HG03439 (cell line): ENCODE results near the gene FIBP.
A peak's percentile ranks its signal among the peaks of the same experiment; 100 is the strongest.

Source experiments
- ATAC-seq: cut with Tn5 transposase; IDR thresholded peaks from one replicate; pipeline ENCODE4 v1.9.1; 2021; ENCODE audit warnings: mild to moderate bottlenecking, moderate library complexity; ENCODE audit not compliant: unreplicated experiment

Gene FIBP

DNA sequence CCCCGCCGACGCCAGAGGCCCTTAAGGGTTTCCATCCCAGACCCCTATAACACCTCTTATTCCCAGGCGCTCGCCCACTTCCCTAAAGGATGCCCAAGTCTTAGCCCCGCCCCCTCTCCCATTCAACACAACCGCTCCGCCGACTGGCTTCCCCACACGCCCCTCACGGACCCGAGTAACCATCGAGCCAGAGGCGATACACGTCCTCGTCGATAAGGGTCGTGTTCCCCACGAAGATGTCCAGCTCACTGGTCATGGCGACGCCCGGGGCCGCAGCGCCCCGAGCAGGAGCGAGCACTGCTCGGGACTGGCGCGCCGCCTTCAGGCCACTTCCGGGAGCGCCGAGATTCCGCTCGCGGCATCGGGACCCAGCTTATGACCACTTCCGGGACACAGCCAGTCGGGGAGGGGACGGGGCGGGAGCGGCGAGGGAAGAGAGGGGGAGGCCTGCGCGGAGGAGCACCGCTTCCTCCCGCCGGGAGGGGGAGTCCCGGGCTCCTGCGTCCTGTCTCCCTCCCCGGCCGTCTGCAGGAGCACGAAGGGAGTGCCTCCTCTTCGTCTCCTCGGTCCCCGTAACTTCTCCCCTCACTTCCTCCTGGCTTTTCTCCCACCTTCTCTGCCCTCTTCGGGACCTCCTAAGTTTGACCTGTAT is at the start of gene FIBP:
TSS of gene FIBP (minus strand) at position 309 of the 652 bp plus-strand sequence. CDS start at position 256, 53 bp downstream.
- ATAC-seq, result peak; percentile 38

DNA sequence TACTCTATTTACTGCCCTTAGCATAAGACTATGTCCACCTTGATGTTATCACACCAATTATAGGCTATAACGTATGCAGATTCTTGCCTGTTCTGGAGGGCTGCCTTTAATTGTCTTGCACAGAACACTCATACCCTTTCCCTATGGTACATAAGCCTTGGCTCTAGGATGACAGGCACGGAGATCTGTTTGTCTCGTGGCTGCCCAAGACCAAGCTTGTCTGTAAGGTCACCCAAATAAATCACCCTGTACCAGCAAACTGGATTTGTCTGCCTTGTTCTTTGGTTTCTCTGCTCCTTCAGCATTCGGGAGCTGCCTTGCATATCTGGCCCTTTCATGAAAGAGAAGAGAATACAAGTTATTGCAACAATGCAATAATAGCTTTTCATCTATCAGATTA is 49.5 kb upstream of the FIBP start:
- no peak for ATAC-seq

DNA sequence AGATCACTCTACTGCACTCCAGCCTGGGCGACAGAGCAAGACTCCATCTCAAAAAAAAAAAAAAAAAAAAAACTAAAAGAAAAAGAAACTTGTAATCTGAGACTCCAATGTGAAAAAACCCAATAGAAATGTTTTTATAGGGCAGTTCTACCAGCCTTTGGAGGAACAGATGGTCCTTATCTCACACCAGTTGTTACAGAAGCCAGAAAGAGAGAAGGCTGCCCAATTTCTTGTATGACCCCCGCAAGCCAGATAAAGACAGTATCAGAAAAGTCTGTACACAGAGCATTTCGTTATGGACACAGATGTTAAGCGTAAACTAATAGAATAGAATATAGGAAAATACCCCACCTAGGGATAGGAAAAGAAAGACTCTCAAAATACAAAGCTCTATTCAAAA is 45.7 kb upstream of the FIBP start:
- no peak for ATAC-seq

DNA sequence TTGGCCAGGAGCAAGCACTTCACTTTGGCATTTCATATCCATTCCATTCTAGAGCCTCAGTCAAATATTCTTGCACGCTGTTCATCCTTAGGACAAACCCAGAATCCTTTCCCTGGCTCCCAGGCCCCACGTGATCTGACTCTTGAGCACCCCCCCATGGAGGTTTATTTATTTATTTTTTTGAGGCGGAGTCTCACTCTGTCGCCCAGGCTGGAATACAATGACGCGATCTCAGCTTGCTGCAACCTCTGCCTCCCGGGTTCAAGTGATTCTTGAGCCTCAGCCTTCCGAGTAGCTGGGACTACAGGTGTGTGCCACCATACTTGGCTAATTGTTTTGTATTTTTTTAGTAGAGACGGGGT is 44.3 kb upstream of the FIBP start:
- ATAC-seq, result no peak

DNA sequence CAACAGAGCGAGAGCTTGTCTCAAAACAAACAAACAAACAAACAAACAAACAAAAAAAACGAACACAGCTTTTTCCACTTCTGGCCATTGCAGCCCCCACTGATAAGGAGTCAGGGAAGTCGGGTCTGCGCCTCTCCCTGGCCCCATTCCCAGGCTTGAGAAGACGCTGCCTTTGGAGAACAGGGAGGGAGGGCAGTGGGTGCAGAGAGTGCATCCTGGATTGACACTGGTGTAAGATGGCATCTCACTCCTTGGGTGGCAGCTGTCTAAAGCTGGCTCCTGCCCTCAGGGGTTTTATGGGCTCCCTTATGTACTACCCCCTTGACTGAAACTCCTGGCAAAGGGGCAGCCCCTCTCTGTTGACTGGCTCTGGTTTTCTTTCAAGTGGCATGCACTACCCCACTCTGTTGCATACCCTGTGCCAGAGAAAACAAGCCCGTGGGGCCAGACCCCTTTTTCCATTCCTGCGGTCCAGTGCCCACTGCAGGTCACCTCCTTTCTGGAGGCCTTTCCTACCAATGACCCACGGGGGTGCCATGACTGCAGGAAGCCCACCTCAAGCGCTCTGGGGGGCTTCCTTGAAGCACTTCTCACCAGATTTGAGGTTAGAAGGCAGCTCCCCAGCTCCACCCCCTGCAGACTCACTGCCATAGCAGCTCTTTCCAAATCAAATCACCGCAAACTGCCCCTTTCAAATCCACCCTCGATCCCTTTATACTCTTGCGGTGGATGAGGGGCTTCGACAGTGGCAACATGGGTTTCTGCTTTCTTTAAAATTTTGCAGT is 43.7 kb upstream of the FIBP start:
- ATAC-seq, result no peak

DNA sequence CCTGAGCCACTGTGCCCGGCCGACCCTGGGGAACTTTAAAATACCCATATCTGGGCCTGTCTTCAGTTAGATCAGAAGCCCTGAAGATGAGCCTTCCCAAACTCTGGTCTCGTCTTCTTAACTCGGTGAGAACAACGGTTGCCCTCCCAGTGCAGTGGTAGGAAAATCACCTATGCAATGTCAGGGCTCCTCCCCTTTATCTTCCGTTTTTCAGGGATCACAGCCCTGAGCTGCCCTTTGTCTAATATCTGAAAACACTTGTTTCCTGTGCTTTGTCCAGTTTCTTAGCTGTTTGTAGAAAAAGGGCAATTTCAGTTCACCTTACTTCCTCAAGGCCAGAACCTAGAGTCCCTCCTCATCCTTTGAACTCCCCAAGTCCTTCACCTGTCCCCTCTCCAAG is 40.4 kb upstream of the FIBP start:
- no peak for ATAC-seq

DNA sequence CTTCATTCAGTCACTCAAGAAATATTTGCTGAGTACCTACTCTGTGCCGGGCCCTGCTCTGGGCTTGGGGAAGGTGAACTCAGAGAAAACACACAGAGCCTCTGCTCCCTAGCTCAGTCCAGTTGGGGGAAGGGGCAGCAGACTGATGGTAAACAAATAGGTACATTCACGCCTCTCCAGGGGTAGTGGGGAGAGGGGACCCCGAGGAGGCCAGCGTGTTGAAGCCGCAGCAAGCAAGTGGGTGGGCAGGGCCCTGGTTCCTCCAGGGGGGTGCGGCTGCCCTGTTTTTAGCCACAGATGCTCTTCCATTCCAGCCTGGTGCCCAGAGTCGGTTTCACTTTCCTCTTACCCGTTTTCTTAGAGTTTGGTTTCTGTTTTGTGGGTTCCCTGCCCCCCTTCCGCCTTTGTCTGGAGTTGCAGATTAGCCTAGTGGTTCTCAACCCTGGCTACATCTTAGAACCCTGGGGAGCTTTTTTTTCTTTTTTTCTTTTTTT is 39.7 kb upstream of the FIBP start:
- ATAC-seq, result peak; percentile 70

DNA sequence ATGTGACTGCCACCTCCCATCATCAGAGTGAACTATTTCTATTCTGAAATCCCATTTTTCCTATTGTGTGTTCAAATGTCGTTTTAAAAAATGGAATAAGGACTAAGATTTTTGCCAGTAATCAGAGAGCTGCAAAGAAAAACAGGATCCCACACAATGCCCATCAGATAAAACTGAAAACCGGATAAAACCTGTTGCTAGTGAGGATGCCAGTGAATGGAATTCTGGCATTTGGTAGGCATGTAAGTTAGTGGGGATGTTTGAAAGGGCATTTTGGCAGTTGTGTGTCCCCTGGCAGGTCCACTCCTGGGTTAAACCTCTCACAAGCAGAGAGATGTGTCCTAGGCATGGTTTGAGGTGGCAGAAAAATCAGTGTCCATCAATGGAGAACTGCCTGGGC is 37.1 kb upstream of the FIBP start:
- no peak for ATAC-seq

DNA sequence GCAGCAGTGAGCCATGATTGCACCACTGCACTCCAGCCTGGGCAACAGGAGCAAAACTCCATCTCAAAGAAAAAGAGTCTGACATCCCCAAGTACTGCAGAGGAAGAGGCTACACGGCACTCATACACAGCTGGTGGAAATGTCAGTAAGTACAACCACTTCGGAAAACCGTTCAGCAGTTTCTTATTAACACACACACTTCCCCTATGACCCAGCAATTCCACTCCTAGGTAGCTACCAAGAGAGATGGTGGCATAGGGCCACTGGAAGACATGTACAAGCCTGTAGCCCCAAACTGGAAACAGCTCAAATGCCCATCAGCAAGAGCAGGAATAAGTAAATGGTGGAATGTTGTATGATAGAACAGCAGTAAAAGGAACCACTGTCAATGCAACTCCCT is 34.3 kb upstream of the FIBP start:
- ATAC-seq, result no peak

DNA sequence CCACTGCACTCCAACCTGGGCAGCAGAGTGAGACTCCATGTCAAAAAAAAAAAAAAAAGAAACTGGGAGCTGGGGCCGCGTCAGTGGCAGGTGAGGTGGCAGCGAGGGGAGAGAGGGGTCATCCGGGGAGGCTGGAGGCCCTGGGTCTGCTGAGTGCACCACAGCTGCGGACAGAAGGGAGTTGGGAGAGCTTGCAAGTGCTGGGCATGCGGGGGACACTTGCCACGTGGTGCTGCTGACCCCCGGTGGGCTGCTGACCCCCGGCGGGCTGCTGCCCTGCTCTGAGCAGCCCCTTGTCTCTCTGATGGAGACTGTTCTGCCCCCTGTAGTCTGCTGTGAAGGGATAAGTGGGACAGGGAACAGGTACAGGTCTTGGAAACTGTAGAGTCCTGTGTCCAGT is 33.6 kb upstream of the FIBP start:
- no peak for ATAC-seq

DNA sequence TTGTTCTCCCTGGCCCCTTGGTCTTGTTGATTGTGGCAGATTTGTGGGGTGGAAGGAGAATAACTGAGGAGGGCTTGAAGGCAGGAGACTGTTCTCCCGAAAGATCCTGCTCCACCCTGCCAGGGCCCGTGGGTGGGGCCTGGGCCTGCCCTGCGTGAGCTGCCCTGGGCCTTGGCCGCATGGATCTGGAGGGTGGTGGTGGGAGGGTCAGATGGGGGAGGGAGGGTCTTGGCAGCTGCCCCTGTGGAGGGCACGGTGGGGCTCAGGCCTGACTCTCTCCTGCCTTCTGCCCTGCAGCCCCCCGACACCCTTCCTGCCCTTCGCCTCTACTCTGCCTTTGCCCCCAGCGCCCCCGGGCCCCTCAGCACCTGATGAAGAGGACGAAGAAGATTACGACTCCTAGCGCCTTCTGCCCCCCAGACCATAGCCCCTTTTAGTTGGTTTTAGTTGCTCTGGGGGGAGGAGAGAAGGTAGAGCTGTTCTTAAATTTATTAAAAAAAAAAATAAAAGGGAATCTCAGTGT is 32.8 kb upstream of the FIBP start:
- no peak for ATAC-seq

DNA sequence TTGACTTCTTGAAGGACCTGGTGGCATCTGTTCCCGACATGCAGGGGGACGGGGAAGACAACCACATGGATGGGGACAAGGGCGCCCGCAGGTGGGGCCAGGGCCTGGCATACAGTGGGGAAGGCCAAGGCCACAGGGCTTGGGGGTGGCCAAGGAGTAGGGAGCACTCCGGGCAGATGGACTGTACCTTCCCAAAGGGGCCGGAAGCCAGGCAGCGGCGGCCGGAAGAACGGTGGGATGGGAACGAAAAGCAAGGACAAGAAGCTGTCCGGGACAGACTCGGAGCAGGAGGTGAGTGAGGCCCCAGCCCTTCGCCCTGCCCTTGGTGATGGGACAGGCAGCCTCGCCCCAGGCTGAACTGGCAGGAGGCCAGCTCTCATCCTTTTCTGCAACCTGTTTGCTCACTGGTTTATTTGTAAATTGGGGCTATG is 32.1 kb upstream of the FIBP start:
- no peak for ATAC-seq

DNA sequence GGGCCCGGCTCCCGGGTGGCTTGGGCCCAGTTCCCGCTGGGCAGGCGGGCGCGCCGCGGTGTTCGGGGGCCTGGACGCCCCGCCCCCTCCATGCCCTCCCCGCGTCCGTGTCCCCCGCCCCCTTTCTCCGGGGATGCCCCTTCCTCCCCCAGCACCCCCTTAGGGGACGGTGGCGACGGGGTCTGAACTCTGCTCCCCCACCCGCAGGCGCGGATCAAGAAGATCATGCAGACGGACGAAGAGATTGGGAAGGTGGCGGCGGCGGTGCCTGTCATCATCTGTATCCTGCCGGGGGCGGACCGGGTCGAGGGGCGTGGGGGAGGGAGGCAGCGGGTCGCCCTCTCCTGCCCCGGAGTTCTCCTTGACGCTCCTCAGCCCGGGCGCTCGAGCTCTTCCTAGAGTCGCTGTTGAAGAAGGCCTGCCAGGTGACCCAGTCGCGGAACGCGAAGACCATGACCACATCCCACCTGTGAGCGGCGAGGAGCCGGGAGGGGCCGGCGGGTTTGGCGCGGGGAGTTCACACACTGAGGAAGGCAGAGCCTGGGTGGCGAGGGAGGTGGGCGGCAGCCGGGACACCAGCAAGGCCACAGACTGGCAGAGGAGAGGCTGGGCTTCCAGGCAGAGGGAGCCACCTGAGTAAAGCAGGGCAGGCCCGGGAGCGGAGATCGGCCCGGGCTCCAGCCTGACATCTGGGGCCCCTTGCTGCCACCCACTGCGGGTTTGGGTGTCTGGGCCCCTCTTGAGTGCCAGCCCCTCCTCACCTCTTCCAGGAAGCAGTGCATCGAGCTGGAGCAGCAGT is 31.5 kb upstream of the FIBP start:
- peak; percentile 46 for ATAC-seq

DNA sequence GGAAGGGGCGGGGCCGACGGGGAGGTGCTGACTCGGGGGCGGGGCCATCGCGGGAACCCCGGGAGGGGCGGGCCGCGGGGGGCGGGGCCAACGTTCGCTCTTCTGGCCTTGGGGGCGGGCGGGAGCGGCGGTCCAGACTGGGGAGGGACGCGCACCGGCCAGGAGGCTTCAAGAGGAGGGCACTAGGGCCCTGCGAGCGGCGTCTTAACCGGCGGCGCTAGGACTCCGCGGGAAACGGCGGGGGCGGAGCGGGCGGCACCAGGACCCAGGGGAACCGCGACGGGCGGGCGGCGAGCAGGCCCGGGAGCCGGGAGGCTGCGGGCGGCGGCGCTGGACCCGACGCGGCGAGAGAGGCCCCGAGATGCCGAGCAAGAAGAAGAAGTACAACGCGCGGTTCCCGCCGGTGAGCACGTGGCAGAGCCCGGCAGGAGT is 30.9 kb upstream of the FIBP start, which contains the start of gene DRAP1:
TSS of gene DRAP1 (plus strand) at position 286 of the 432 bp plus-strand sequence. CDS start at position 362, 76 bp downstream.
- peak; percentile 84 for ATAC-seq

DNA sequence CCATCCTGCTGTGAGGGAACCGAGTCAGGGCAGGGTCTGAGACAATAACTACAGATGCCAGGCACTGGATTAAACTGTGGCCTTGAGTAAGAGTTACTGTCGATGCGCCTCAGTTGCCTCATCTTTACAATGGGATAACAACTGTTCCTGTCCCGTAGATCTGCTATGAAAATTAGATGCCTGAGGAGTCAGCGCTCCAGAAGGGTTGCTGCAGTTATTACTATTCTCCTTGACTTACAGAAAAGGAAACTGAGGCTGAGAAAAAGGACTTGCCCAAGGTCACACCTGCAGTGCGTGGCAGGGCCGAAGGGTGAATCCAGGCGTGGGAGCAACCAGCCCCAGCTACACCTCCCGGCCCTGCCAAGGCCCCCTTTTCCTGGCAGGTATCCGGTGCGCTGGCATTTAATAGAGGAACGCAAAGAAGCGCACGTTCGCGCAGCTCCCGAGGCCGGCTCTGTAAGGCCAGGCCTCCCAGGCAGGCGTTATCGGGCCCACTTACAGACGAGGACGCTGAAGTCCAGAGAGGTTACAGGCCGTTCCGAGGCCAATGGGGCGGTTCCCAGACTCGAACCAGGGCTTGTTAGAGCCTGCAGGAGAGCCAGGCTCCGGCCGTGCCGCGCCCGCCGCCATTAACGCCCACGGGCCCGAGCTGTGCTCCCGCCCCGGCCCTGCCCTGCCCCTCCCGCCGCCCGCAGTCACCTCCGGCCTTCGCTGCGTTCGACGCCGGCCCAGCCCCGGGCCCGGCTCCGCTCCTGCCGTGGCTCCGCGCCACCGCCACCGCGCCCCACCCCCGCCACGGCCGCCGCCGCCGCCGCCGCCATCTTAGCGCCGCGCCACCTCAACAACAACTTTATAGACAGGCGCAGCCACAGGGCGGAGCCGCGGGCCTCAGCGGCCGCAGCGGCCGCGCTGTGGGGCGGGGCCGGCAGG is 30.2 kb upstream of the FIBP start, which contains the start of gene C11orf68:
TSS of gene C11orf68 (minus strand) at position 852 of the 930 bp plus-strand sequence. CDS start at position 821, 31 bp downstream.
- ATAC-seq, result peak; percentile 55

DNA sequence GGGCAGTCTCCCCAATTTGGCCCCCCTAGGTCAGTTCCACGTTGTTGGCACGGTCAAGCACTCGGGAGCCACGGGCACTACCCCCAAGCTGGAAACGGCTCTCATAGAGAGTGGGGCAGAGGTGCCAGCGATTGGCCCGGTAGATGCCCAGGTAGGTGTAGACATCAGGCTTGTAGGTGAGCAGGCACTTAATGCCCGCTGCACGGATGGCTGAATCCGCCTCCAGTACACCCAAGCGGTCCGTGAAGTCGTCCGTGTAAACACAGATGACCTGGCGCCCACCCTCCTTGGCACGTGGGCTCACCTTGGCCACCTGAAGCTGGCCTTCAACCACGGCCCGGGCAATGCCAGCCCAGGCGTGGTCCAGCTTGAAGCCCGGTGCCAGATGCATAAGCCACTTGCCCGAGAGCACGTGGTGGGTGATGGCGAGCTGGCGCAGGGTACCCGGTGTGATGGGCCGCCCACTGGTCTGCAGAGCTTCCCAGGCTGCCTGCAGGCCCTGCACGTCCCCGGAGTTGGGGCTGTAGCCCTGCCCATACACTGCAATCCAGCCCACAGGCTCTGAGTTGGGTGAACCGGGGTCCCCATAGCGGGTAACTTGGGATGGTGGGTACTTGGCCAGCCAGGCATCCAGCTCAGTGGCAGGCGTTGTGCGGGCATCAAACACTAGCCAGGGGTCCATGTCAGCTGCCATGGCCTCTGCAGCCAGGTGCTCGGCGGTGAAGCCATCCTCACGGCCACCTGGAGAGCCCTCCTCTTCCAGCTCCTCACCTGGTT is 29.4 kb upstream of the FIBP start:
- ATAC-seq, result no peak

DNA sequence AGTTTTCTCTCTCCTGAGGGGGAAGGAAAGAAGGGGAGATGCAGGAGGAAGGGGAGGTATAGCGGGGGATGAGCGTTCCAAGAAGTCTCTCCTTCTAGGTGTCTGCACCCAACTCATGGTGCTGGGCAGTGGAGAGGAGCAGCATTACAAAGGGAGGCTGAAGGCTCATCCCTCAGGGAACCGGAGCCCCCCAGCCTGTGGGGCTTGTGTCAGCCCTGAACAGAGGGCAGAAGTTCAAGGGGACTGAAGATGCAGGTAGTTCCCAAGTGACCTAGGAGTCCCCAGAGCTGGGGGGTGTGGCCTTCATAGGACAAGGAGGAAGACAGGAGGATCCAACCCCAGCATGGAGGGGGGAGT is 28.8 kb upstream of the FIBP start:
- ATAC-seq, result no peak

DNA sequence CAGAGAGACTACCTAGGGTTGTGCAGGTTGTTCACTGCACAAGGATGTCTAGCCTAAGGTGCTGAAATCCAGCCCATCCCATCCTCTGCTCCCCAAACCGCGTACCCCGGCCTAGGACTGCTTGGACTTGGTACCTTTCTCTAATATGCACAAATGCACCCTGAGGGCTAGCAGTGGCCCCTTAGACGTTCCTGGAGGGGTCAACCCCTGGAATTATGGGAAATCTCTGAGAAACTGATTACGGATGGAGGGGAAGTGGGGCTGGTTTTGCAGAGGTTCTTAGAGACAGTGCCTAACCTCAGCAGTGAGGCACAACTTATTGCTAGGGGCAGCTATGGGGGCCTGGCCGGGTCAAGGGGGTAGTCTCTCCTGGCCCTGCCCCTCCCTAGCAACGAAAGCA is 28.1 kb upstream of the FIBP start:
- no peak for ATAC-seq

DNA sequence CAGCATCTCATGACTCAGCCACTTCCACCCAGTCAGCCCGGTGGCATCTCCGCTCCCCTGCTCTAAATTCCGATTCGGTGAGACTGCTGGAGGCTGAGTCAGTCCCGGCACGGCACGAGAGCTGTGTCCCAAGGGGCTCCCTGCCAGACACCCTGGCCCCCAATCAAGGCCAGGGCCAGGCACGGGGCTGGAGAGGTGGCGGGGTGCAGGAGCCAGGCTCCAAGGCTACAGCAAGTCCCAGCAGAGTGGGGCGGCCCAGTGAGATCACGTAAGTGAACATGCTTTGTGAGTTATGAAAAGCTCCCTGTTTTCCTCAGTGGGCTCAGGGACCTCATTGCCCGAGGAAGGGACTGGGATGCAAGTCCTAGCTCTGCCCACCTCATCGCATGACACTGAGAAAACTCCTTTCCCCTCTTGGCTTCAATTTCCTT is 27.6 kb upstream of the FIBP start:
- no peak for ATAC-seq
